ENCODE data around the gene KIN. TPM values are rescaled to one million over a fixed set of nuclear protein-coding genes. Genes with fewer than 3 reads are reported as not detected.

KIN gene
- total RNA-seq, 1 experiment from 2014 or later, result 27.9 TPM

GRCh38 chr10:7738536-7739407 lies 49.0 kb downstream of the KIN start:
- H3K9me3 ChIP-seq, result no peaks in the 10 kb centered on the region
- no peaks in the 10 kb centered on the region for H3K27me3 ChIP-seq (replicated peaks; ENCODE audit: control insufficient read depth, insufficient read depth, low read length)
- DNase-seq, result no peak
- no peaks in the 10 kb centered on the region for H3K27me3 Mint-ChIP-seq (ENCODE audit: insufficient read depth, unreplicated experiment)
- ChIA-PET CTCF (interaction anchor here (0.6 to 1.1 kb wide), 2 partner anchors 213 to 713 kb away, joined by 3 read pairs; no protein-coding TSS in a partner anchor), POLR2A (no interaction called here)
- no peaks in the 10 kb centered on the region for H3K36me3 ChIP-seq (ENCODE audit: control insufficient read depth, insufficient read depth, low read length)
- no peaks in the 10 kb centered on the region for H3K4me1 ChIP-seq
- intact Hi-C loops (cut with micrococcal nuclease; ENCODE audit: unreplicated experiment), result no loop called here
- no peak for TF ChIP-seq CTCF (IDR thresholded peaks at IDR 0.05; ENCODE audit: insufficient read depth in 1 of 2, low read depth in 1 of 2, low read length in 1 of 2, severe bottlenecking in 1 of 2, unreplicated experiment in 1 of 2)
- no peaks in the 10 kb centered on the region for H3K9me3 Mint-ChIP-seq (ENCODE audit: unreplicated experiment)
- H3K4me3 ChIP-seq (ENCODE audit: low read depth, low read length), result no peak overlapping the region
- no peak overlapping the region for H3K4me3 Mint-ChIP-seq (ENCODE audit: unreplicated experiment)
- no peaks in the 10 kb centered on the region for H3K36me3 Mint-ChIP-seq (ENCODE audit: insufficient read depth, unreplicated experiment)
- no peak overlapping the region for H3K27ac Mint-ChIP-seq (ENCODE audit: unreplicated experiment)
- BruUV-seq (replicated peaks), result no TSS peak
- no peaks in the 10 kb centered on the region for H3K4me1 Mint-ChIP-seq (ENCODE audit: low read depth, unreplicated experiment)

- no peak overlapping the region for H3K4me3 Mint-ChIP-seq (ENCODE audit: unreplicated experiment)
- no peak for TF ChIP-seq CTCF (IDR thresholded peaks at IDR 0.05; ENCODE audit: insufficient read depth in 1 of 2, low read depth in 1 of 2, low read length in 1 of 2, severe bottlenecking in 1 of 2, unreplicated experiment in 1 of 2)
- Histone ChIP-seq H3K9me3 (no peaks in the 10 kb centered on the region), H3K4me3 (ENCODE audit: low read depth, low read length) (no peak overlapping the region), H3K4me1 (no peaks in the 10 kb centered on the region), H3K27me3 (replicated peaks; ENCODE audit: control insufficient read depth, insufficient read depth, low read length) (no peaks in the 10 kb centered on the region), H3K36me3 (ENCODE audit: control insufficient read depth, insufficient read depth, low read length) (no peaks in the 10 kb centered on the region)
- BruUV-seq (replicated peaks), result no TSS peak
- H3K4me1 Mint-ChIP-seq (ENCODE audit: low read depth, unreplicated experiment), result no peaks in the 10 kb centered on the region
- POLR2A ChIA-PET, result no interaction called here
- DNase-seq, result no peak
- no peaks in the 10 kb centered on the region for H3K36me3 Mint-ChIP-seq (ENCODE audit: insufficient read depth, unreplicated experiment)
- no peaks in the 10 kb centered on the region for H3K9me3 Mint-ChIP-seq (ENCODE audit: unreplicated experiment)
- H3K27me3 Mint-ChIP-seq (ENCODE audit: insufficient read depth, unreplicated experiment), result peaks cover 3% of the 10 kb centered on the region
- CTCF ChIA-PET, result no interaction called here
- intact Hi-C loops (cut with micrococcal nuclease; ENCODE audit: unreplicated experiment), result no loop called here
- no peak overlapping the region for H3K27ac Mint-ChIP-seq (ENCODE audit: unreplicated experiment)
Measured at GRCh38 chr10:7734821-7735220, 53.0 kb downstream of the KIN start.

- Histone ChIP-seq H3K27me3 (replicated peaks; ENCODE audit: control insufficient read depth, insufficient read depth, low read length) (no peaks in the 10 kb centered on the region; the same call in 1 of the 2 replicates), H3K36me3 (ENCODE audit: control insufficient read depth, insufficient read depth, low read length) (no peaks in the 10 kb centered on the region), H3K4me3 (ENCODE audit: low read depth, low read length) (no peak overlapping the region), H3K4me1 (no peaks in the 10 kb centered on the region), H3K9me3 (no peaks in the 10 kb centered on the region)
- H3K9me3 Mint-ChIP-seq (ENCODE audit: unreplicated experiment), result no peaks in the 10 kb centered on the region
- no TSS peak for BruUV-seq (replicated peaks)
- DNase-seq, result no peak
- no peak overlapping the region for H3K4me3 Mint-ChIP-seq (ENCODE audit: unreplicated experiment)
- no peaks in the 10 kb centered on the region for H3K4me1 Mint-ChIP-seq (ENCODE audit: low read depth, unreplicated experiment)
- H3K27me3 Mint-ChIP-seq (ENCODE audit: insufficient read depth, unreplicated experiment), result peaks cover 11% of the 10 kb centered on the region
- H3K36me3 Mint-ChIP-seq (ENCODE audit: insufficient read depth, unreplicated experiment), result no peaks in the 10 kb centered on the region
- CTCF ChIA-PET, result no interaction called here
- no peak overlapping the region for H3K27ac Mint-ChIP-seq (ENCODE audit: unreplicated experiment)
- no peak for TF ChIP-seq CTCF (IDR thresholded peaks at IDR 0.05; ENCODE audit: insufficient read depth in 1 of 2, low read depth in 1 of 2, low read length in 1 of 2, severe bottlenecking in 1 of 2, unreplicated experiment in 1 of 2)
- intact Hi-C loops (cut with micrococcal nuclease; ENCODE audit: unreplicated experiment), result no loop called here
- POLR2A ChIA-PET, result no interaction called here
Measured at GRCh38 chr10:7722927-7723529, 64.8 kb downstream of the KIN start.

Measured in Caco-2 (cell line).